Activated T-helper 17 cell treated with anti-CD3 and anti-CD28 coated beads, Interleukin-2, amount 50 U/mL, for 72 hours (primary cell): ENCODE measurements around the gene SESN1. TPM values are rescaled to one million over a fixed set of nuclear protein-coding genes. Genes with fewer than 3 reads are reported as not detected.

Source experiments
- ATAC-seq: fragments of 150-1000 bp; cut with Tn5 transposase; replicated peaks from 2 replicates; pipeline ENCODE4 v1.10.0; 2021; ENCODE audit warnings: mild to moderate bottlenecking, moderate library complexity
- H3K27ac Mint-ChIP-seq: one replicate; pipeline ENCODE4 v1.8.0; 2022; ENCODE audit warnings: mixed read lengths
- H3K27me3 Mint-ChIP-seq: one replicate; pipeline ENCODE4 v1.8.0; 2022; ENCODE audit warnings: mixed read lengths
- H3K36me3 Mint-ChIP-seq: one replicate; pipeline ENCODE4 v1.8.0; 2022; ENCODE audit warnings: low read depth, mild to moderate bottlenecking, mixed read lengths
- H3K4me1 Mint-ChIP-seq: one replicate; pipeline ENCODE4 v1.8.0; 2022; ENCODE audit warnings: mixed read lengths
- H3K4me3 Mint-ChIP-seq: one replicate; pipeline ENCODE4 v1.8.0; 2022; ENCODE audit warnings: mild to moderate bottlenecking, mixed read lengths
- H3K9me3 Mint-ChIP-seq: one replicate; pipeline ENCODE4 v1.8.0; 2022; ENCODE audit warnings: mixed read lengths
- total RNA-seq, 2 donors: library from RNA; stranded (reverse); gene quantifications; one replicate each; pipeline ENCODE4 v1.2.3, GENCODE V29; 2022

The SESN1 gene
- total RNA-seq, 2 donors from 2014 or later: 9.8 to 23.0 TPM

GRCh38 chr6:108974201-108974600 is 120.4 kb downstream of the SESN1 start:
- Mint-ChIP-seq H3K9me3 (peaks cover 6% of the 10 kb centered on the region), H3K4me1 (peaks cover 5% of the 10 kb centered on the region), H3K4me3 (no peak overlapping the region), H3K27me3 (no peaks in the 10 kb centered on the region), H3K27ac (no peak overlapping the region), H3K36me3 (no peaks in the 10 kb centered on the region)
- no peak for ATAC-seq

- no peak for ATAC-seq
- H3K36me3 Mint-ChIP-seq: no peaks in the 10 kb centered on the region
- H3K9me3 Mint-ChIP-seq: no peaks in the 10 kb centered on the region
Measured at GRCh38 chr6:108969776-108970175, 124.9 kb downstream of the SESN1 start.

GRCh38 chr6:108968325-108969316 is 126.0 kb downstream of the SESN1 start:
- no peaks in the 10 kb centered on the region for H3K4me1 Mint-ChIP-seq
- H3K9me3 Mint-ChIP-seq: no peaks in the 10 kb centered on the region
- no peak for ATAC-seq
- H3K27me3 Mint-ChIP-seq: no peaks in the 10 kb centered on the region
- H3K27ac Mint-ChIP-seq: no peak overlapping the region
- H3K4me3 Mint-ChIP-seq: no peak overlapping the region
- no peaks in the 10 kb centered on the region for H3K36me3 Mint-ChIP-seq

More at GRCh38 chr6:108969776-108970175, 124.9 kb downstream of the SESN1 start:
- Mint-ChIP-seq H3K4me1 (no peaks in the 10 kb centered on the region), H3K4me3 (no peak overlapping the region), H3K27me3 (no peaks in the 10 kb centered on the region), H3K27ac (no peak overlapping the region)

GRCh38 chr6:108966855-108967755 is 127.5 kb downstream of the SESN1 start:
- ATAC-seq: peak; percentile 97
- H3K9me3 Mint-ChIP-seq: no peaks in the 10 kb centered on the region
- no peaks in the 10 kb centered on the region for H3K36me3 Mint-ChIP-seq
- H3K27ac Mint-ChIP-seq: no peak overlapping the region
- no peak overlapping the region for H3K4me3 Mint-ChIP-seq
- no peaks in the 10 kb centered on the region for H3K4me1 Mint-ChIP-seq
- H3K27me3 Mint-ChIP-seq: no peaks in the 10 kb centered on the region

GRCh38 chr6:108966251-108966650 is 128.4 kb downstream of the SESN1 start:
- no peak overlapping the region for H3K4me3 Mint-ChIP-seq

GRCh38 chr6:108961985-108962384 is 132.7 kb downstream of the SESN1 start:
- Mint-ChIP-seq H3K36me3 (no peaks in the 10 kb centered on the region), H3K27ac (no peak overlapping the region), H3K4me1 (peaks cover 11% of the 10 kb centered on the region), H3K27me3 (no peaks in the 10 kb centered on the region), H3K4me3 (no peak overlapping the region), H3K9me3 (no peaks in the 10 kb centered on the region)
- no peak for ATAC-seq

More at GRCh38 chr6:108966251-108966650, 128.4 kb downstream of the SESN1 start:
- Mint-ChIP-seq H3K9me3 (no peaks in the 10 kb centered on the region), H3K4me1 (no peaks in the 10 kb centered on the region), H3K27ac (no peak overlapping the region), H3K27me3 (no peaks in the 10 kb centered on the region), H3K36me3 (no peaks in the 10 kb centered on the region)
- ATAC-seq: no peak

GRCh38 chr6:108961077-108961476 is 133.6 kb downstream of the SESN1 start:
- no peak overlapping the region for H3K27ac Mint-ChIP-seq
- H3K36me3 Mint-ChIP-seq: no peaks in the 10 kb centered on the region
- no peak overlapping the region for H3K4me3 Mint-ChIP-seq

GRCh38 chr6:108960601-108961000 is 134.0 kb downstream of the SESN1 start:
- H3K27ac Mint-ChIP-seq: no peak overlapping the region
- no peaks in the 10 kb centered on the region for H3K9me3 Mint-ChIP-seq
- no peak for ATAC-seq
- no peaks in the 10 kb centered on the region for H3K36me3 Mint-ChIP-seq
- H3K27me3 Mint-ChIP-seq: no peaks in the 10 kb centered on the region
- H3K4me3 Mint-ChIP-seq: no peak overlapping the region
- H3K4me1 Mint-ChIP-seq: peaks cover 12% of the 10 kb centered on the region

More at GRCh38 chr6:108961077-108961476, 133.6 kb downstream of the SESN1 start:
- no peaks in the 10 kb centered on the region for H3K27me3 Mint-ChIP-seq
- ATAC-seq: no peak
- peaks cover 11% of the 10 kb centered on the region for H3K4me1 Mint-ChIP-seq
- no peaks in the 10 kb centered on the region for H3K9me3 Mint-ChIP-seq

GRCh38 chr6:108959972-108960582 is 134.6 kb downstream of the SESN1 start:
- no peak overlapping the region for H3K4me3 Mint-ChIP-seq
- peaks cover 16% of the 10 kb centered on the region for H3K4me1 Mint-ChIP-seq
- no peaks in the 10 kb centered on the region for H3K27me3 Mint-ChIP-seq
- no peaks in the 10 kb centered on the region for H3K36me3 Mint-ChIP-seq
- ATAC-seq: peak; percentile 32
- H3K27ac Mint-ChIP-seq: no peak overlapping the region
- H3K9me3 Mint-ChIP-seq: no peaks in the 10 kb centered on the region

GRCh38 chr6:108958900-108959770 is 135.5 kb downstream of the SESN1 start:
- no peak overlapping the region for H3K27ac Mint-ChIP-seq

GRCh38 chr6:108957221-108957620 is 137.4 kb downstream of the SESN1 start:
- no peak for ATAC-seq
- no peaks in the 10 kb centered on the region for H3K36me3 Mint-ChIP-seq
- H3K9me3 Mint-ChIP-seq: no peaks in the 10 kb centered on the region
- no peak overlapping the region for H3K27ac Mint-ChIP-seq
- no peaks in the 10 kb centered on the region for H3K27me3 Mint-ChIP-seq
- H3K4me3 Mint-ChIP-seq: no peak overlapping the region
- H3K4me1 Mint-ChIP-seq: peaks cover 16% of the 10 kb centered on the region

More at GRCh38 chr6:108958900-108959770, 135.5 kb downstream of the SESN1 start:
- Mint-ChIP-seq H3K9me3 (no peaks in the 10 kb centered on the region), H3K4me1 (peaks cover 16% of the 10 kb centered on the region), H3K4me3 (no peak overlapping the region), H3K27me3 (no peaks in the 10 kb centered on the region), H3K36me3 (no peaks in the 10 kb centered on the region)
- no peak for ATAC-seq

GRCh38 chr6:108955329-108955949 is 139.2 kb downstream of the SESN1 start:
- ATAC-seq: peak; percentile 31
- Mint-ChIP-seq H3K27me3 (no peaks in the 10 kb centered on the region), H3K4me1 (peaks cover 14% of the 10 kb centered on the region), H3K27ac (peak overlapping the region; percentile 66), H3K4me3 (peak overlapping the region; percentile 39), H3K9me3 (no peaks in the 10 kb centered on the region), H3K36me3 (no peaks in the 10 kb centered on the region)

- no peaks in the 10 kb centered on the region for H3K9me3 Mint-ChIP-seq
- H3K36me3 Mint-ChIP-seq: no peaks in the 10 kb centered on the region
- H3K27ac Mint-ChIP-seq: no peak overlapping the region
- peaks cover 5% of the 10 kb centered on the region for H3K4me1 Mint-ChIP-seq
- no peaks in the 10 kb centered on the region for H3K27me3 Mint-ChIP-seq
- no peak for ATAC-seq
- no peak overlapping the region for H3K4me3 Mint-ChIP-seq
Measured at GRCh38 chr6:108953681-108954080, 141.0 kb downstream of the SESN1 start.
